HepG2 (cell line): ENCODE measurements around the gene IL6R. TPM values are rescaled to one million over a fixed set of nuclear protein-coding genes. Genes with fewer than 3 reads are reported as not detected.

Experiments used
- MLLT10 ChIP-seq: sonication (generic); formaldehyde crosslinking; IDR thresholded peaks from 2 replicates; pipeline ENCODE4 v1.4.0; 2020; ENCODE audit warnings: missing genetic modification reagents
- RBM39 ChIP-seq: fragments of 200-400 bp; formaldehyde crosslinking; IDR thresholded peaks from one replicate; pipeline ENCODE4 v1.6.1; 2018; ENCODE audit warnings: antibody characterized with exemption, mild to moderate bottlenecking, low read depth, low read length; ENCODE audit not compliant: poor library complexity, severe bottlenecking
- SMC3 ChIP-seq: IDR thresholded peaks from 2 replicates; pipeline ENCODE4 v1.6.1; 2011; ENCODE audit warnings: low read length, improper control_type of control experiment
- ZNF841 ChIP-seq: sonication (generic); formaldehyde crosslinking; IDR thresholded peaks from 2 replicates; pipeline ENCODE4 v1.8.1; 2023; ENCODE audit warnings: missing genetic modification reagents, borderline replicate concordance
- polyA plus RNA-seq, 8 experiments: library from polyadenylated mRNA; depleted of rRNA in 3 of 8; stranded (reverse) in 7 of 8; unstranded in 1 of 8; fragments of >200 nt; fragmentation: Illumina TruSeq in 4 of 8; extraction: Trizol in 4 of 8; gene quantifications; 2 replicates each; pipeline versions ENCODE4 v1.2.1 to v1.2.3, GENCODE V29; 2011 to 2016; ENCODE audit warnings: low read depth in 4 of 8, missing spikeins in 1 of 8, mixed read lengths in 1 of 8; ENCODE audit not compliant: insufficient read depth in 1 of 8
- total RNA-seq, 5 experiments: library from RNA; depleted of rRNA; stranded (reverse); fragments of >200 nt; fragmentation: Illumina TruSeq; extraction: Trizol; gene quantifications; 2 replicates each; pipeline ENCODE4 v1.2.3, GENCODE V29; 2016; ENCODE audit warnings: low read depth in 1 of 5
- TF ChIP-seq, protein P1 (sequence below): sonication (generic); formaldehyde crosslinking; IDR thresholded peaks from 2 replicates; pipeline ENCODE4 v1.5.0; 2020; ENCODE audit warnings: mild to moderate bottlenecking, missing genetic modification reagents, borderline replicate concordance
- TF ChIP-seq, protein P2 (sequence below): IDR thresholded peaks from 2 replicates; pipeline ENCODE4 v1.6.1; 2016; ENCODE audit warnings: low read depth
- TF ChIP-seq, protein P3 (sequence below): sonication (generic); formaldehyde crosslinking; IDR thresholded peaks from 2 replicates; pipeline ENCODE4 v1.8.1; 2023; ENCODE audit warnings: mild to moderate bottlenecking, inconsistent platforms, moderate library complexity, missing genetic modification reagents, borderline replicate concordance
- TF ChIP-seq, protein P4 (sequence below): sonication (generic); formaldehyde crosslinking; IDR thresholded peaks from 2 replicates; pipeline ENCODE4 v1.4.0; 2020; ENCODE audit warnings: missing genetic modification reagents
- TF ChIP-seq, protein P5 (sequence below): sonication (generic); formaldehyde crosslinking; IDR thresholded peaks from 2 replicates; pipeline ENCODE4 v1.4.0; 2020; ENCODE audit warnings: missing genetic modification reagents
- TF ChIP-seq, protein P6 (sequence below): sonication (generic); formaldehyde crosslinking; IDR thresholded peaks from 2 replicates; pipeline ENCODE4 v1.5.0; 2020; ENCODE audit warnings: missing genetic modification reagents

Gene IL6R
- total and polyA plus RNA-seq, 2 of the 13 experiments (the other 11 are each of a cell fraction or from before 2014, with no cell fraction given) = 5.0 to 24.5 TPM

DNA sequence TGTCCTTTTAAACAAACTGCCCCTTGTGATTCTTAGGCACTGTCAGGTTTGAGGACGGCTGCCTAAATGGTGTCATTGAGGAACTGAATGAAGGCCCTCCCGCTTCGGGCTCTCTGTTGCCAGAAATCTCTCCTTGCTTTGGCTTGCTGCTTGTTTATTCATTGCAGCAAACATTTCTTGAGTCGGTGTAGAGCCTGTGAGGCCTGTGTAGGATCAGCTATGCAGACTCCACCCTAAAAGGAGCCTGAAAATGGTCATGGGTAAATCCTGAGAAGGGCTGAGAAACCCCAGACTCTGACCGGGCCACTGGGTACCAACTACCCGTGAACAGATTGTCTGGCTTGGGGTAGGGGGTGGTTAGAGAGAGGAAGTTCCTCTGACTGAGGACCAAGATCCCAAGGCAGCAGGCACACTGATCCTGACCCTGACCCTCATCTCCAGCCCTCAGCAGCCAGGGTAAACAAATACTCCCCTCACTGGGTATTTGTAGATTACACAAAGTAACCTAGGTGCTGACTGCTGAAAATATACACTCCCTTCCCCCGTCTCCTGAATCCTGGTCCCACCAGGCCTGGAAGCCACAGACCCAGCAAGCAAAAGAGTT is 3.1 kb downstream of the IL6R start (continued):
- TF ChIP-seq, protein P1, sequence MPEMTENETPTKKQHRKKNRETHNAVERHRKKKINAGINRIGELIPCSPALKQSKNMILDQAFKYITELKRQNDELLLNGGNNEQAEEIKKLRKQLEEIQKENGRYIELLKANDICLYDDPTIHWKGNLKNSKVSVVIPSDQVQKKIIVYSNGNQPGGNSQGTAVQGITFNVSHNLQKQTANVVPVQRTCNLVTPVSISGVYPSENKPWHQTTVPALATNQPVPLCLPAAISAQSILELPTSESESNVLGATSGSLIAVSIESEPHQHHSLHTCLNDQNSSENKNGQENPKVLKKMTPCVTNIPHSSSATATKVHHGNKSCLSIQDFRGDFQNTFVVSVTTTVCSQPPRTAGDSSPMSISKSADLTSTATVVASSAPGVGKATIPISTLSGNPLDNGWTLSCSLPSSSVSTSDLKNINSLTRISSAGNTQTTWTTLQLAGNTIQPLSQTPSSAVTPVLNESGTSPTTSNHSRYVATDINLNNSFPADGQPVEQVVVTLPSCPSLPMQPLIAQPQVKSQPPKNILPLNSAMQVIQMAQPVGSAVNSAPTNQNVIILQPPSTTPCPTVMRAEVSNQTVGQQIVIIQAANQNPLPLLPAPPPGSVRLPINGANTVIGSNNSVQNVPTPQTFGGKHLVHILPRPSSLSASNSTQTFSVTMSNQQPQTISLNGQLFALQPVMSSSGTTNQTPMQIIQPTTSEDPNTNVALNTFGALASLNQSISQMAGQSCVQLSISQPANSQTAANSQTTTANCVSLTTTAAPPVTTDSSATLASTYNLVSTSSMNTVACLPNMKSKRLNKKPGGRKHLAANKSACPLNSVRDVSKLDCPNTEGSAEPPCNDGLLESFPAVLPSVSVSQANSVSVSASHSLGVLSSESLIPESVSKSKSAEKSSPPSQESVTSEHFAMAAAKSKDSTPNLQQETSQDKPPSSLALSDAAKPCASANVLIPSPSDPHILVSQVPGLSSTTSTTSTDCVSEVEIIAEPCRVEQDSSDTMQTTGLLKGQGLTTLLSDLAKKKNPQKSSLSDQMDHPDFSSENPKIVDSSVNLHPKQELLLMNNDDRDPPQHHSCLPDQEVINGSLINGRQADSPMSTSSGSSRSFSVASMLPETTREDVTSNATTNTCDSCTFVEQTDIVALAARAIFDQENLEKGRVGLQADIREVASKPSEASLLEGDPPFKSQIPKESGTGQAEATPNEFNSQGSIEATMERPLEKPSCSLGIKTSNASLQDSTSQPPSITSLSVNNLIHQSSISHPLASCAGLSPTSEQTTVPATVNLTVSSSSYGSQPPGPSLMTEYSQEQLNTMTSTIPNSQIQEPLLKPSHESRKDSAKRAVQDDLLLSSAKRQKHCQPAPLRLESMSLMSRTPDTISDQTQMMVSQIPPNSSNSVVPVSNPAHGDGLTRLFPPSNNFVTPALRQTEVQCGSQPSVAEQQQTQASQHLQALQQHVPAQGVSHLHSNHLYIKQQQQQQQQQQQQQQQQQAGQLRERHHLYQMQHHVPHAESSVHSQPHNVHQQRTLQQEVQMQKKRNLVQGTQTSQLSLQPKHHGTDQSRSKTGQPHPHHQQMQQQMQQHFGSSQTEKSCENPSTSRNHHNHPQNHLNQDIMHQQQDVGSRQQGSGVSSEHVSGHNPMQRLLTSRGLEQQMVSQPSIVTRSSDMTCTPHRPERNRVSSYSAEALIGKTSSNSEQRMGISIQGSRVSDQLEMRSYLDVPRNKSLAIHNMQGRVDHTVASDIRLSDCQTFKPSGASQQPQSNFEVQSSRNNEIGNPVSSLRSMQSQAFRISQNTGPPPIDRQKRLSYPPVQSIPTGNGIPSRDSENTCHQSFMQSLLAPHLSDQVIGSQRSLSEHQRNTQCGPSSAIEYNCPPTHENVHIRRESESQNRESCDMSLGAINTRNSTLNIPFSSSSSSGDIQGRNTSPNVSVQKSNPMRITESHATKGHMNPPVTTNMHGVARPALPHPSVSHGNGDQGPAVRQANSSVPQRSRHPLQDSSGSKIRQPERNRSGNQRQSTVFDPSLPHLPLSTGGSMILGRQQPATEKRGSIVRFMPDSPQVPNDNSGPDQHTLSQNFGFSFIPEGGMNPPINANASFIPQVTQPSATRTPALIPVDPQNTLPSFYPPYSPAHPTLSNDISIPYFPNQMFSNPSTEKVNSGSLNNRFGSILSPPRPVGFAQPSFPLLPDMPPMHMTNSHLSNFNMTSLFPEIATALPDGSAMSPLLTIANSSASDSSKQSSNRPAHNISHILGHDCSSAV = no peak
- TF ChIP-seq ZNF841 (CRISPR knock-in tag) (no peak), MLLT10 (no peak), RBM39 (no peak), SMC3 (no peak)
- TF ChIP-seq, protein P2, sequence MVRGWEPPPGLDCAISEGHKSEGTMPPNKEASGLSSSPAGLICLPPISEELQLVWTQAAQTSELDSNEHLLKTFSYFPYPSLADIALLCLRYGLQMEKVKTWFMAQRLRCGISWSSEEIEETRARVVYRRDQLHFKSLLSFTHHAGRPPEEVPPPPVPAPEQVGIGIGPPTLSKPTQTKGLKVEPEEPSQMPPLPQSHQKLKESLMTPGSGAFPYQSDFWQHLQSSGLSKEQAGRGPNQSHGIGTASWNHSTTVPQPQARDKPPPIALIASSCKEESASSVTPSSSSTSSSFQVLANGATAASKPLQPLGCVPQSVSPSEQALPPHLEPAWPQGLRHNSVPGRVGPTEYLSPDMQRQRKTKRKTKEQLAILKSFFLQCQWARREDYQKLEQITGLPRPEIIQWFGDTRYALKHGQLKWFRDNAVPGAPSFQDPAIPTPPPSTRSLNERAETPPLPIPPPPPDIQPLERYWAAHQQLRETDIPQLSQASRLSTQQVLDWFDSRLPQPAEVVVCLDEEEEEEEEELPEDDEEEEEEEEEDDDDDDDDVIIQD (CRISPR knock-in tag) = peak; percentile 25; the same call in 1 of the 2 replicates
- TF ChIP-seq, protein P3, sequence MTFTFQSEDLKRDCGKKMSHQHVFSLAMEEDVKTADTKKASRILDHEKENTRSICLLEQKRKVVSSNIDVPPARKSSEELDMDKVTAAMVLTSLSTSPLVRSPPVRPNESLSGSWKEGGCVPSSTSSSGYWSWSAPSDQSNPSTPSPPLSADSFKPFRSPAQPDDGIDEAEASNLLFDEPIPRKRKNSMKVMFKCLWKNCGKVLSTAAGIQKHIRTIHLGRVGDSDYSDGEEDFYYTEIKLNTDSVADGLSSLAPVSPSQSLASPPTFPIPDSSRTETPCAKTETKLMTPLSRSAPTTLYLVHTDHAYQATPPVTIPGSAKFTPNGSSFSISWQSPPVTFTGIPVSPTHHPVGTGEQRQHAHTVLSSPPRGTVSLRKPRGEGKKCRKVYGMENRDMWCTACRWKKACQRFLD (CRISPR knock-in tag) = no peak
- TF ChIP-seq, protein P4, sequence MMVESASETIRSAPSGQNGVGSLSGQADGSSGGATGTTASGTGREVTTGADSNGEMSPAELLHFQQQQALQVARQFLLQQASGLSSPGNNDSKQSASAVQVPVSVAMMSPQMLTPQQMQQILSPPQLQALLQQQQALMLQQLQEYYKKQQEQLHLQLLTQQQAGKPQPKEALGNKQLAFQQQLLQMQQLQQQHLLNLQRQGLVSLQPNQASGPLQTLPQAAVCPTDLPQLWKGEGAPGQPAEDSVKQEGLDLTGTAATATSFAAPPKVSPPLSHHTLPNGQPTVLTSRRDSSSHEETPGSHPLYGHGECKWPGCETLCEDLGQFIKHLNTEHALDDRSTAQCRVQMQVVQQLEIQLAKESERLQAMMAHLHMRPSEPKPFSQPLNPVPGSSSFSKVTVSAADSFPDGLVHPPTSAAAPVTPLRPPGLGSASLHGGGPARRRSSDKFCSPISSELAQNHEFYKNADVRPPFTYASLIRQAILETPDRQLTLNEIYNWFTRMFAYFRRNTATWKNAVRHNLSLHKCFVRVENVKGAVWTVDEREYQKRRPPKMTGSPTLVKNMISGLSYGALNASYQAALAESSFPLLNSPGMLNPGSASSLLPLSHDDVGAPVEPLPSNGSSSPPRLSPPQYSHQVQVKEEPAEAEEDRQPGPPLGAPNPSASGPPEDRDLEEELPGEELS (CRISPR knock-in tag) = peak; percentile 86
- TF ChIP-seq, protein P5, sequence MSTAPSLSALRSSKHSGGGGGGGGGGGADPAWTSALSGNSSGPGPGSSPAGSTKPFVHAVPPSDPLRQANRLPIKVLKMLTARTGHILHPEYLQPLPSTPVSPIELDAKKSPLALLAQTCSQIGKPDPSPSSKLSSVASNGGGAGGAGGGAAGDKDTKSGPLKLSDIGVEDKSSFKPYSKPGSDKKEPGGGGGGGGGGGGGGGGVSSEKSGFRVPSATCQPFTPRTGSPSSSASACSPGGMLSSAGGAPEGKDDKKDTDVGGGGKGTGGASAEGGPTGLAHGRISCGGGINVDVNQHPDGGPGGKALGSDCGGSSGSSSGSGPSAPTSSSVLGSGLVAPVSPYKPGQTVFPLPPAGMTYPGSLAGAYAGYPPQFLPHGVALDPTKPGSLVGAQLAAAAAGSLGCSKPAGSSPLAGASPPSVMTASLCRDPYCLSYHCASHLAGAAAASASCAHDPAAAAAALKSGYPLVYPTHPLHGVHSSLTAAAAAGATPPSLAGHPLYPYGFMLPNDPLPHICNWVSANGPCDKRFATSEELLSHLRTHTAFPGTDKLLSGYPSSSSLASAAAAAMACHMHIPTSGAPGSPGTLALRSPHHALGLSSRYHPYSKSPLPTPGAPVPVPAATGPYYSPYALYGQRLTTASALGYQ (CRISPR knock-in tag) = no peak
- TF ChIP-seq, protein P6, sequence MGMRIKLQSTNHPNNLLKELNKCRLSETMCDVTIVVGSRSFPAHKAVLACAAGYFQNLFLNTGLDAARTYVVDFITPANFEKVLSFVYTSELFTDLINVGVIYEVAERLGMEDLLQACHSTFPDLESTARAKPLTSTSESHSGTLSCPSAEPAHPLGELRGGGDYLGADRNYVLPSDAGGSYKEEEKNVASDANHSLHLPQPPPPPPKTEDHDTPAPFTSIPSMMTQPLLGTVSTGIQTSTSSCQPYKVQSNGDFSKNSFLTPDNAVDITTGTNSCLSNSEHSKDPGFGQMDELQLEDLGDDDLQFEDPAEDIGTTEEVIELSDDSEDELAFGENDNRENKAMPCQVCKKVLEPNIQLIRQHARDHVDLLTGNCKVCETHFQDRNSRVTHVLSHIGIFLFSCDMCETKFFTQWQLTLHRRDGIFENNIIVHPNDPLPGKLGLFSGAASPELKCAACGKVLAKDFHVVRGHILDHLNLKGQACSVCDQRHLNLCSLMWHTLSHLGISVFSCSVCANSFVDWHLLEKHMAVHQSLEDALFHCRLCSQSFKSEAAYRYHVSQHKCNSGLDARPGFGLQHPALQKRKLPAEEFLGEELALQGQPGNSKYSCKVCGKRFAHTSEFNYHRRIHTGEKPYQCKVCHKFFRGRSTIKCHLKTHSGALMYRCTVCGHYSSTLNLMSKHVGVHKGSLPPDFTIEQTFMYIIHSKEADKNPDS (CRISPR knock-in tag) = peak; percentile 93
